DOHH2 (cell line): ENCODE data around the gene PDE3B.

Experiments
- H3F3A ChIP-seq: fragments of 200-600 bp; sonication (generic), shearing (Covaris generic); 2 replicates; pipeline ENCODE4 v1.6.0; 2016; ENCODE audit warnings: antibody characterized with exemption, mild to moderate bottlenecking; ENCODE audit not compliant: control insufficient read depth, insufficient read depth
- H3K27ac ChIP-seq: fragments of 200-600 bp; sonication (generic); 2 replicates; pipeline ENCODE4 v1.5.1; 2014; ENCODE audit warnings: low read depth, mild to moderate bottlenecking, low read length, moderate library complexity
- H3K27me3 ChIP-seq: fragments of 200-600 bp; sonication (generic); 2 replicates; pipeline ENCODE4 v1.6.1; 2014; ENCODE audit warnings: mild to moderate bottlenecking, low read length, mixed read lengths; ENCODE audit not compliant: control insufficient read depth
- H3K36me3 ChIP-seq: fragments of 200-600 bp; sonication (generic); 2 replicates; pipeline ENCODE4 v1.6.1; 2014; ENCODE audit warnings: mild to moderate bottlenecking, low read length, moderate library complexity, mixed read lengths; ENCODE audit not compliant: control insufficient read depth
- H3K4me1 ChIP-seq: fragments of 200-600 bp; sonication (generic); 2 replicates; pipeline ENCODE4 v1.6.1; 2014; ENCODE audit warnings: mild to moderate bottlenecking, low read length, mixed read lengths; ENCODE audit not compliant: control insufficient read depth
- H3K4me2 ChIP-seq: fragments of 200-600 bp; sonication (generic); 2 replicates; pipeline ENCODE4 v1.6.0; 2014; ENCODE audit warnings: mild to moderate bottlenecking, low read length, moderate library complexity
- H3K4me3 ChIP-seq: fragments of 200-600 bp; sonication (generic); 2 replicates; pipeline ENCODE4 v1.5.1; 2014; ENCODE audit warnings: mild to moderate bottlenecking, low read length, mixed read lengths
- H3K79me2 ChIP-seq: fragments of 200-600 bp; sonication (generic); 2 replicates; pipeline ENCODE4 v1.6.1; 2014; ENCODE audit warnings: mild to moderate bottlenecking, low read length, mixed read lengths; ENCODE audit not compliant: control insufficient read depth
- H3K9me2 ChIP-seq: fragments of 200-600 bp; sonication (generic); replicated peaks from 2 replicates; pipeline ENCODE4 v1.6.1; 2014; ENCODE audit warnings: mild to moderate bottlenecking, low read length, mixed read lengths; ENCODE audit not compliant: control insufficient read depth
- H3K9me3 ChIP-seq: fragments of 200-600 bp; sonication (generic); 2 replicates; pipeline ENCODE4 v1.6.1; 2014; ENCODE audit warnings: antibody characterized with exemption, low read length, mixed read lengths; ENCODE audit not compliant: control insufficient read depth, insufficient read depth
- H4K20me1 ChIP-seq: fragments of 200-600 bp; sonication (generic); 2 replicates; pipeline ENCODE4 v1.6.0; 2014; ENCODE audit warnings: low read depth, mild to moderate bottlenecking, antibody characterized with exemption, low read length, moderate library complexity; ENCODE audit not compliant: control insufficient read depth, insufficient read depth
- CTCF ChIP-seq: fragments of 200-600 bp; sonication (generic); IDR thresholded peaks from one replicate; pipeline ENCODE4 v1.5.1; 2014; ENCODE audit warnings: antibody characterized with exemption, mild to moderate bottlenecking, low read depth, low read length; ENCODE audit not compliant: poor library complexity, severe bottlenecking
- EZH2phosphoT487 ChIP-seq: fragments of 200-600 bp; sonication (generic); IDR thresholded peaks from 2 replicates; pipeline ENCODE4 v1.6.1; 2017; ENCODE audit warnings: borderline replicate concordance, mild to moderate bottlenecking, antibody characterized with exemption, low read length, moderate library complexity, mixed read lengths

PDE3B gene

DNA sequence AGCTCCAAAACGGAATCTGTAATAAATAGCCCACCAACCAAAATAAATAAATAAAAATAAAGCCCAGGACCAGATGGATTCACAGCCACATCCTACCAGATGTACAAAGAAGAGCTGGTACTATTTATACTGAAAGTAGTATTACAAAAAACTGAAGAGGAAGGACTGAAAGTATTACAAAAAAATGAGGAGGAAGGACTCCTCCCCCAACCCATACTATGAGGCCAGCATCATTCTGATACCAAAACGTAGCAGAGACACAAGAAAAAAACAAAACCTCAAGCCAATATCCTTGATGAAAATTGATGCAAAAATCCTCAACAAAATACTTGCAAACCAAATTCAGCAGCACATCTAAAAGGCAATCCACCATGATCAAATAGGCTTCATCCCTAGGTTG lies 183.0 kb downstream of the PDE3B start:
- Histone ChIP-seq H3K27ac (no peak overlapping the region), H3K9me2 (no peaks in the 10 kb centered on the region), H3K27me3 (no peaks in the 10 kb centered on the region), H4K20me1 (no peaks in the 10 kb centered on the region), H3K9me3 (peaks cover 6% of the 10 kb centered on the region; the same call in 1 of the 2 replicates), H3K4me1 (no peaks in the 10 kb centered on the region), H3K79me2 (no peaks in the 10 kb centered on the region), H3K4me2 (no peak overlapping the region), H3K4me3 (no peak overlapping the region), H3F3A (no peaks in the 10 kb centered on the region), H3K36me3 (no peaks in the 10 kb centered on the region)
- TF ChIP-seq EZH2phosphoT487 (no peak), CTCF (no peak)

- Histone ChIP-seq H4K20me1 (no peaks in the 10 kb centered on the region), H3K27ac (no peak overlapping the region), H3K79me2 (no peaks in the 10 kb centered on the region), H3K4me2 (no peak overlapping the region), H3K27me3 (no peaks in the 10 kb centered on the region), H3K9me2 (no peaks in the 10 kb centered on the region), H3K4me3 (no peak overlapping the region), H3F3A (no peaks in the 10 kb centered on the region), H3K9me3 (no peaks in the 10 kb centered on the region), H3K36me3 (no peaks in the 10 kb centered on the region), H3K4me1 (peaks cover 4% of the 10 kb centered on the region; the same call in 1 of the 2 replicates)
- TF ChIP-seq CTCF (no peak), EZH2phosphoT487 (no peak)
These were observed 192.2 kb downstream of the PDE3B start for GRCh38 chr11:14835496-14836492.

DNA sequence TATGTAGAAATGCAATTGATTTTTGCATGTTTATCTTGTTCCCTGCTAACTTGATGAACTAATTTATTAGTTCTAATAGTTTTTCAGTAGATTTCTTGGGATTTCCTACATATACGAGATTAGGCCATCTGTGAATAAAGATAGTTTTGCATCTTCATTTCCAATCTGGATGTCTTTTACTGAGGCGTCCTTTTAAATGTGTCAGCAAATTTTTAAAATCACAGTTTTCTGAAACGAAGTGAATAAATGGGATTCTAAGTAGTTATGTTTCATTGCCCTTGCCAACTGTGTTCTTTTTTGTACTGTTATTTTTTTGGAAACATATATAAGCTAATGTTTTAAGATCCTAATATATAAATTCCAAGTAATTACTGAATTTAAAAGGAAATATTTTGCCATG lies 198.4 kb downstream of the PDE3B start:
- no peaks in the 10 kb centered on the region for H3K36me3 ChIP-seq
- no peak overlapping the region for H3K4me2 ChIP-seq
- no peaks in the 10 kb centered on the region for H3K9me3 ChIP-seq
- no peaks in the 10 kb centered on the region for H3K79me2 ChIP-seq
- H3K9me2 ChIP-seq = no peaks in the 10 kb centered on the region
- no peaks in the 10 kb centered on the region for H3K4me1 ChIP-seq
- H3K27ac ChIP-seq = no peak overlapping the region
- no peaks in the 10 kb centered on the region for H3K27me3 ChIP-seq
- H3F3A ChIP-seq = no peaks in the 10 kb centered on the region
- H3K4me3 ChIP-seq = no peak overlapping the region
- no peak for TF ChIP-seq CTCF
- no peak for TF ChIP-seq EZH2phosphoT487
- no peaks in the 10 kb centered on the region for H4K20me1 ChIP-seq
